WTC11 (cell line): ENCODE results near the gene BAIAP3. TPM values are rescaled to one million over a fixed set of nuclear protein-coding genes. Genes with fewer than 3 reads are reported as not detected.

Experiments used
- ATAC-seq: fragments of 200-7000 bp; cut with Tn5 transposase; 2 replicates; pipeline ENCODE4 v1.10.0; 2021; ENCODE audit warnings: mild to moderate bottlenecking, moderate library complexity
- CTCF ChIA-PET: fragments of 300-600 bp; sonication (Branson Sonifier 250); formaldehyde crosslinking; loops from one replicate; lab custom pipeline; 2021; ENCODE audit warnings: antibody characterized with exemption; lab: Charles Lee
- POLR2A ChIA-PET: fragments of 350-600 bp; sonication (Branson Sonifier 250); formaldehyde crosslinking; loops from one replicate; lab custom pipeline; 2021; ENCODE audit warnings: antibody characterized with exemption; lab: Charles Lee
- DNase-seq: peaks from one replicate; pipeline ENCODE4 v3.0.0; 2021; ENCODE audit warnings: low spot score
- H3K27ac Mint-ChIP-seq: 2 replicates; pipeline ENCODE4 v1.8.0; 2021; ENCODE audit warnings: mixed read lengths
- H3K27me3 Mint-ChIP-seq: 2 replicates; pipeline ENCODE4 v1.8.0; 2021; ENCODE audit warnings: low read depth, mild to moderate bottlenecking, moderate library complexity, mixed read lengths
- H3K36me3 Mint-ChIP-seq: 2 replicates; pipeline ENCODE4 v1.8.0; 2021; ENCODE audit warnings: mixed read lengths
- H3K4me1 Mint-ChIP-seq: 2 replicates; pipeline ENCODE4 v1.8.0; 2022; ENCODE audit warnings: mixed read lengths
- H3K4me3 Mint-ChIP-seq: 2 replicates; pipeline ENCODE4 v1.8.0; 2021; ENCODE audit warnings: mild to moderate bottlenecking, moderate library complexity, mixed read lengths
- H3K9me3 Mint-ChIP-seq: 2 replicates; pipeline ENCODE4 v1.8.0; 2021; ENCODE audit warnings: mixed read lengths
- ATF1 ChIP-seq: sonication (generic); formaldehyde crosslinking; IDR thresholded peaks from 2 replicates; pipeline ENCODE4 v1.8.1; 2023; ENCODE audit warnings: mild to moderate bottlenecking, moderate library complexity, missing genetic modification reagents
- ELF4 ChIP-seq: sonication (generic); formaldehyde crosslinking; IDR thresholded peaks from 2 replicates; pipeline ENCODE4 v1.8.1; 2022; ENCODE audit warnings: low read depth, mild to moderate bottlenecking, moderate library complexity, missing genetic modification reagents
- FOXP1 ChIP-seq: sonication (generic); formaldehyde crosslinking; IDR thresholded peaks from 2 replicates; pipeline ENCODE4 v1.8.0; 2022; ENCODE audit warnings: missing genetic modification reagents, mild to moderate bottlenecking, moderate library complexity, borderline replicate concordance
- JAZF1 ChIP-seq: fragments of 250-450 bp; sonication (Bioruptor Pico); IDR thresholded peaks from 2 replicates; pipeline ENCODE4 v1.9.0; 2021; ENCODE audit warnings: moderate library complexity, mild to moderate bottlenecking, inconsistent platforms
- KAT7 ChIP-seq: sonication (generic); formaldehyde crosslinking; IDR thresholded peaks from 2 replicates; pipeline ENCODE4 v1.8.1; 2023; ENCODE audit warnings: missing genetic modification reagents, mild to moderate bottlenecking, borderline replicate concordance
- OVOL2 ChIP-seq: fragments of 250-450 bp; sonication (Bioruptor Pico); IDR thresholded peaks from 2 replicates; pipeline ENCODE4 v1.9.0; 2021; ENCODE audit warnings: mild to moderate bottlenecking, borderline replicate concordance
- PRRX2 ChIP-seq: fragments of 250-450 bp; sonication (Bioruptor Pico); IDR thresholded peaks from 2 replicates; pipeline ENCODE4 v1.8.0; 2021; ENCODE audit warnings: mild to moderate bottlenecking
- SMAD4 ChIP-seq: sonication (generic); formaldehyde crosslinking; IDR thresholded peaks from 2 replicates; pipeline ENCODE4 v1.8.0; 2022; ENCODE audit warnings: mild to moderate bottlenecking, missing genetic modification reagents
- SP1 ChIP-seq: sonication (generic); formaldehyde crosslinking; conservative IDR thresholded peaks from 2 replicates; pipeline ENCODE4 v1.8.1; 2022; ENCODE audit warnings: missing genetic modification reagents
- TCF7 ChIP-seq: sonication (generic); formaldehyde crosslinking; IDR thresholded peaks from 2 replicates; pipeline ENCODE4 v1.8.0; 2022; ENCODE audit warnings: mild to moderate bottlenecking, low read depth, missing genetic modification reagents, moderate library complexity
- TEAD1 ChIP-seq: sonication (generic); formaldehyde crosslinking; IDR thresholded peaks from 2 replicates; pipeline ENCODE4 v1.8.0; 2022; ENCODE audit warnings: mild to moderate bottlenecking, missing genetic modification reagents
- TP53 ChIP-seq: sonication (generic); formaldehyde crosslinking; IDR thresholded peaks from 2 replicates; pipeline ENCODE4 v1.8.1; 2023; ENCODE audit warnings: mild to moderate bottlenecking, missing genetic modification reagents
- ZNF219 ChIP-seq: sonication (generic); formaldehyde crosslinking; IDR thresholded peaks from 2 replicates; pipeline ENCODE4 v1.8.0; 2023; ENCODE audit warnings: missing genetic modification reagents, mild to moderate bottlenecking, borderline replicate concordance
- ZNF232 ChIP-seq: sonication (generic); formaldehyde crosslinking; IDR thresholded peaks from 2 replicates; pipeline ENCODE4 v1.8.0; 2022; ENCODE audit warnings: mild to moderate bottlenecking, missing genetic modification reagents
- ZNF263 ChIP-seq: sonication (generic); formaldehyde crosslinking; IDR thresholded peaks from 2 replicates; pipeline ENCODE4 v1.8.1; 2022; ENCODE audit warnings: low read depth, mild to moderate bottlenecking, moderate library complexity, missing genetic modification reagents
- ZNF423 ChIP-seq: fragments of 250-450 bp; sonication (Bioruptor Pico); IDR thresholded peaks from 2 replicates; pipeline ENCODE4 v2.1.2; 2022; ENCODE audit warnings: mild to moderate bottlenecking, moderate library complexity
- total RNA-seq: library from RNA; stranded (reverse); gene quantifications from 3 replicates; pipeline ENCODE4 v1.2.3, GENCODE V29; 2021
- TF ChIP-seq, protein P1 (sequence below): fragments of 250-450 bp; sonication (Bioruptor Pico); conservative IDR thresholded peaks from 2 replicates; pipeline ENCODE4 v1.9.0; 2021; ENCODE audit warnings: mild to moderate bottlenecking
- TF ChIP-seq, protein P2 (sequence below): sonication (generic); formaldehyde crosslinking; IDR thresholded peaks from 2 replicates; pipeline ENCODE4 v1.8.0; 2023; ENCODE audit warnings: mild to moderate bottlenecking, missing genetic modification reagents
- TF ChIP-seq, protein P3 (sequence below): sonication (generic); formaldehyde crosslinking; IDR thresholded peaks from 2 replicates; pipeline ENCODE4 v1.8.0; 2022; ENCODE audit warnings: mild to moderate bottlenecking, missing genetic modification reagents
- TF ChIP-seq, protein P4 (sequence below): sonication (generic); formaldehyde crosslinking; IDR thresholded peaks from 2 replicates; pipeline ENCODE4 v1.8.1; 2022; ENCODE audit warnings: mild to moderate bottlenecking, moderate library complexity, missing genetic modification reagents
- TF ChIP-seq, protein P5 (sequence below): sonication (generic); formaldehyde crosslinking; IDR thresholded peaks from 2 replicates; pipeline ENCODE4 v1.8.0; 2022; ENCODE audit warnings: mild to moderate bottlenecking, missing genetic modification reagents
- TF ChIP-seq, protein P6 (sequence below): sonication (generic); formaldehyde crosslinking; IDR thresholded peaks from 2 replicates; pipeline ENCODE4 v1.8.0; 2022; ENCODE audit warnings: mild to moderate bottlenecking, missing genetic modification reagents
- TF ChIP-seq, protein P7 (sequence below): sonication (generic); formaldehyde crosslinking; IDR thresholded peaks from 2 replicates; pipeline ENCODE4 v1.8.1; 2023; ENCODE audit warnings: mild to moderate bottlenecking, missing genetic modification reagents
- TF ChIP-seq, protein P8 (sequence below): sonication (generic); formaldehyde crosslinking; IDR thresholded peaks from 2 replicates; pipeline ENCODE4 v1.8.1; 2023; ENCODE audit warnings: mild to moderate bottlenecking, missing genetic modification reagents, moderate library complexity

Gene BAIAP3
- total RNA-seq, 1 experiment from 2014 or later, result 18.8 TPM

DNA sequence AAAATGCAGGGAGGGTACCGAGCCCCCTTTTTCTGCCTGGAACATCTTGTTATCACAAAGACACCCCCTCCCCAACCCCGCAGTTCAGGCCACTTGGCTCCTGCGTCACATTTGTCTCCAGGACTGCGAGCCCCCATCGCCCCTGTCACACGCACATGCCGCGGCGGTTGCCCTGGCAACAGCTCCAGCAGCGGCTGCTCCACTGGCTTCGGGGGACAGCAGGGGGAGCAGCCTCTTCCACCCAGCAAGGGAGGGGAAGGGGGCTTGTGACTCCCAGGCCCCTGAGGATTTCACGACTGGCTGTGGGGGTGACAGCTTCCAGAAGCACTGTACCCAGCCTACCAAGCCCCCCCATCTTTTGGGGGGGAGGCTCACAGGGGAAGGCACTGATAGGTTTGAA is 2.6 kb downstream of the BAIAP3 start (continued):
- TF ChIP-seq, protein P1, sequence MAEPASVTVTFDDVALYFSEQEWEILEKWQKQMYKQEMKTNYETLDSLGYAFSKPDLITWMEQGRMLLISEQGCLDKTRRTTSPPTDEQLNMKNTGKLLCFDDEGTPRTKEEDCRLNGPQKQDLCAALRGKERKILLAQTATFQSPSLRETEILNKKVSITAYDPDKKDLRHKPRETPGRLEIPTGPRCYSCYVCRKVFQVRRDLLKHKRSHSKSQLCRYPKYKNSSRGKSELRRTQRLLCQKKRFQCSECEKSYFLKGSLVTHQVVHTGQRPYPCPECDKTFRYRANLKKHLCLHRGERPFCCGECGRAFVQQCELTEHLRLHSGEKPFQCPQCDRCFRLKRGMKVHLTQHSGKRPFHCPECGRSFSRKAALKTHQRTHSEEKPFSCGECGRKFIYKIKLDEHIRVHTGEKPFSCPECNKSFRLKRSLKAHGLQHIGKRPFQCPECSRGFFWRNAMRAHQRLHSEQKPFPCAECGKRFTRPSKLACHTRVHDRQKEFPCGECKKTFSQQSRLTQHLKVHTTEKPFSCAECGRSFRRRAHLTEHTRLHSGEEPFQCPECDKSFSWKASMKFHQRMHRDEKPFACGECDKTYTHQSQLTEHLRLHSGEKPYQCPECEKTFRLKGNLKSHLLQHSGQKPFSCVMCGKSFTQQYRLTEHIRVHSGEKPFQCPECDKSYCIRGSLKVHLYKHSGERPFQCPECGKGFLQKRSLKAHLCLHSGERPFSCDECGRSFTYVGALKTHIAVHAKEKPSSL, result no peak
- TF ChIP-seq PRRX2, result no peak
- no peak for TF ChIP-seq TCF7 (CRISPR knock-in tag)
- TF ChIP-seq, protein P2, sequence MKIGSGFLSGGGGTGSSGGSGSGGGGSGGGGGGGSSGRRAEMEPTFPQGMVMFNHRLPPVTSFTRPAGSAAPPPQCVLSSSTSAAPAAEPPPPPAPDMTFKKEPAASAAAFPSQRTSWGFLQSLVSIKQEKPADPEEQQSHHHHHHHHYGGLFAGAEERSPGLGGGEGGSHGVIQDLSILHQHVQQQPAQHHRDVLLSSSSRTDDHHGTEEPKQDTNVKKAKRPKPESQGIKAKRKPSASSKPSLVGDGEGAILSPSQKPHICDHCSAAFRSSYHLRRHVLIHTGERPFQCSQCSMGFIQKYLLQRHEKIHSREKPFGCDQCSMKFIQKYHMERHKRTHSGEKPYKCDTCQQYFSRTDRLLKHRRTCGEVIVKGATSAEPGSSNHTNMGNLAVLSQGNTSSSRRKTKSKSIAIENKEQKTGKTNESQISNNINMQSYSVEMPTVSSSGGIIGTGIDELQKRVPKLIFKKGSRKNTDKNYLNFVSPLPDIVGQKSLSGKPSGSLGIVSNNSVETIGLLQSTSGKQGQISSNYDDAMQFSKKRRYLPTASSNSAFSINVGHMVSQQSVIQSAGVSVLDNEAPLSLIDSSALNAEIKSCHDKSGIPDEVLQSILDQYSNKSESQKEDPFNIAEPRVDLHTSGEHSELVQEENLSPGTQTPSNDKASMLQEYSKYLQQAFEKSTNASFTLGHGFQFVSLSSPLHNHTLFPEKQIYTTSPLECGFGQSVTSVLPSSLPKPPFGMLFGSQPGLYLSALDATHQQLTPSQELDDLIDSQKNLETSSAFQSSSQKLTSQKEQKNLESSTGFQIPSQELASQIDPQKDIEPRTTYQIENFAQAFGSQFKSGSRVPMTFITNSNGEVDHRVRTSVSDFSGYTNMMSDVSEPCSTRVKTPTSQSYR, result no peak
- TF ChIP-seq ZNF219, result no peak
- TF ChIP-seq TP53, result no peak
- TF ChIP-seq SP1 (CRISPR knock-in tag), result no peak

DNA sequence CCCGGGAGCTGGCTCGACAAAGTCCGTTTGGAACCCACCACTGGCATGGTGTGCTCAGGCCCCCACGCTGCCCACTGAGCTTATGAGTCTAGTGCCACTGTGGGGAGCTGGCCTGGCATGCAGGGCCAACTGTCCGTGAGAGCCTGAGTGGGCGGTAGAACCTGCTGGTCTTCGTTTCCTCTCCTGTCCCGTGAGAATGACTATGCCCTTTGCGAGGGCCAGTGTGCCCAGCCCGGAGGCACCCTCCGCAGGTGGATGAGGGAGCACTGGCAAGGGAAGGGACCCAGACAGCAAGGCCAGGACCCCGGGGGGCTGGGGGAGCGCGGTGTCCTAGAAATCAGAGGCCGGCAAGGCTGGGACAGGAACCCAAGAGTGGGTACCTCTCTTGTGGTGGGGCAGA is 3.2 kb downstream of the BAIAP3 start:
- Mint-ChIP-seq H3K4me3 (no peak overlapping the region), H3K27me3 (peaks cover 35% of the 10 kb centered on the region), H3K36me3 (no peaks in the 10 kb centered on the region), H3K9me3 (no peaks in the 10 kb centered on the region), H3K4me1 (peaks cover 9% of the 10 kb centered on the region), H3K27ac (no peak overlapping the region)
- ChIA-PET CTCF (interaction anchor here (1.3 to 4.3 kb wide), 2 partner anchors 9 to 28 kb away, joined by 5 to 19 read pairs; no protein-coding TSS in a partner anchor), POLR2A (no interaction called here)
- TF ChIP-seq, protein P3, sequence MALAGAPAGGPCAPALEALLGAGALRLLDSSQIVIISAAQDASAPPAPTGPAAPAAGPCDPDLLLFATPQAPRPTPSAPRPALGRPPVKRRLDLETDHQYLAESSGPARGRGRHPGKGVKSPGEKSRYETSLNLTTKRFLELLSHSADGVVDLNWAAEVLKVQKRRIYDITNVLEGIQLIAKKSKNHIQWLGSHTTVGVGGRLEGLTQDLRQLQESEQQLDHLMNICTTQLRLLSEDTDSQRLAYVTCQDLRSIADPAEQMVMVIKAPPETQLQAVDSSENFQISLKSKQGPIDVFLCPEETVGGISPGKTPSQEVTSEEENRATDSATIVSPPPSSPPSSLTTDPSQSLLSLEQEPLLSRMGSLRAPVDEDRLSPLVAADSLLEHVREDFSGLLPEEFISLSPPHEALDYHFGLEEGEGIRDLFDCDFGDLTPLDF, result no peak
- TF ChIP-seq FOXP1 (CRISPR knock-in tag) (no peak), TEAD1 (no peak), KAT7 (CRISPR knock-in tag) (no peak), ZNF232 (no peak), JAZF1 (CRISPR knock-in tag) (no peak), SMAD4 (CRISPR knock-in tag) (no peak), ZNF263 (CRISPR knock-in tag) (no peak), ELF4 (CRISPR knock-in tag) (no peak), ZNF423 (CRISPR knock-in tag) (no peak), ATF1 (no peak), PRRX2 (no peak), OVOL2 (CRISPR knock-in tag) (no peak)
- TF ChIP-seq, protein P4, sequence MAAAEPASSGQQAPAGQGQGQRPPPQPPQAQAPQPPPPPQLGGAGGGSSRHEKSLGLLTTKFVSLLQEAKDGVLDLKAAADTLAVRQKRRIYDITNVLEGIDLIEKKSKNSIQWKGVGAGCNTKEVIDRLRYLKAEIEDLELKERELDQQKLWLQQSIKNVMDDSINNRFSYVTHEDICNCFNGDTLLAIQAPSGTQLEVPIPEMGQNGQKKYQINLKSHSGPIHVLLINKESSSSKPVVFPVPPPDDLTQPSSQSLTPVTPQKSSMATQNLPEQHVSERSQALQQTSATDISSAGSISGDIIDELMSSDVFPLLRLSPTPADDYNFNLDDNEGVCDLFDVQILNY (CRISPR knock-in tag), result no peak
- TF ChIP-seq, protein P5, sequence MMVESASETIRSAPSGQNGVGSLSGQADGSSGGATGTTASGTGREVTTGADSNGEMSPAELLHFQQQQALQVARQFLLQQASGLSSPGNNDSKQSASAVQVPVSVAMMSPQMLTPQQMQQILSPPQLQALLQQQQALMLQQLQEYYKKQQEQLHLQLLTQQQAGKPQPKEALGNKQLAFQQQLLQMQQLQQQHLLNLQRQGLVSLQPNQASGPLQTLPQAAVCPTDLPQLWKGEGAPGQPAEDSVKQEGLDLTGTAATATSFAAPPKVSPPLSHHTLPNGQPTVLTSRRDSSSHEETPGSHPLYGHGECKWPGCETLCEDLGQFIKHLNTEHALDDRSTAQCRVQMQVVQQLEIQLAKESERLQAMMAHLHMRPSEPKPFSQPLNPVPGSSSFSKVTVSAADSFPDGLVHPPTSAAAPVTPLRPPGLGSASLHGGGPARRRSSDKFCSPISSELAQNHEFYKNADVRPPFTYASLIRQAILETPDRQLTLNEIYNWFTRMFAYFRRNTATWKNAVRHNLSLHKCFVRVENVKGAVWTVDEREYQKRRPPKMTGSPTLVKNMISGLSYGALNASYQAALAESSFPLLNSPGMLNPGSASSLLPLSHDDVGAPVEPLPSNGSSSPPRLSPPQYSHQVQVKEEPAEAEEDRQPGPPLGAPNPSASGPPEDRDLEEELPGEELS, result no peak
- TF ChIP-seq, protein P6, sequence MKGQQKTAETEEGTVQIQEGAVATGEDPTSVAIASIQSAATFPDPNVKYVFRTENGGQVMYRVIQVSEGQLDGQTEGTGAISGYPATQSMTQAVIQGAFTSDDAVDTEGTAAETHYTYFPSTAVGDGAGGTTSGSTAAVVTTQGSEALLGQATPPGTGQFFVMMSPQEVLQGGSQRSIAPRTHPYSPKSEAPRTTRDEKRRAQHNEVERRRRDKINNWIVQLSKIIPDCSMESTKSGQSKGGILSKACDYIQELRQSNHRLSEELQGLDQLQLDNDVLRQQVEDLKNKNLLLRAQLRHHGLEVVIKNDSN (CRISPR knock-in tag), result no peak
- TF ChIP-seq, protein P7, sequence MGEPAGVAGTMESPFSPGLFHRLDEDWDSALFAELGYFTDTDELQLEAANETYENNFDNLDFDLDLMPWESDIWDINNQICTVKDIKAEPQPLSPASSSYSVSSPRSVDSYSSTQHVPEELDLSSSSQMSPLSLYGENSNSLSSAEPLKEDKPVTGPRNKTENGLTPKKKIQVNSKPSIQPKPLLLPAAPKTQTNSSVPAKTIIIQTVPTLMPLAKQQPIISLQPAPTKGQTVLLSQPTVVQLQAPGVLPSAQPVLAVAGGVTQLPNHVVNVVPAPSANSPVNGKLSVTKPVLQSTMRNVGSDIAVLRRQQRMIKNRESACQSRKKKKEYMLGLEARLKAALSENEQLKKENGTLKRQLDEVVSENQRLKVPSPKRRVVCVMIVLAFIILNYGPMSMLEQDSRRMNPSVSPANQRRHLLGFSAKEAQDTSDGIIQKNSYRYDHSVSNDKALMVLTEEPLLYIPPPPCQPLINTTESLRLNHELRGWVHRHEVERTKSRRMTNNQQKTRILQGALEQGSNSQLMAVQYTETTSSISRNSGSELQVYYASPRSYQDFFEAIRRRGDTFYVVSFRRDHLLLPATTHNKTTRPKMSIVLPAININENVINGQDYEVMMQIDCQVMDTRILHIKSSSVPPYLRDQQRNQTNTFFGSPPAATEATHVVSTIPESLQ (CRISPR knock-in tag), result no peak
- TF ChIP-seq, protein P8, sequence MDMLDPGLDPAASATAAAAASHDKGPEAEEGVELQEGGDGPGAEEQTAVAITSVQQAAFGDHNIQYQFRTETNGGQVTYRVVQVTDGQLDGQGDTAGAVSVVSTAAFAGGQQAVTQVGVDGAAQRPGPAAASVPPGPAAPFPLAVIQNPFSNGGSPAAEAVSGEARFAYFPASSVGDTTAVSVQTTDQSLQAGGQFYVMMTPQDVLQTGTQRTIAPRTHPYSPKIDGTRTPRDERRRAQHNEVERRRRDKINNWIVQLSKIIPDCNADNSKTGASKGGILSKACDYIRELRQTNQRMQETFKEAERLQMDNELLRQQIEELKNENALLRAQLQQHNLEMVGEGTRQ (CRISPR knock-in tag), result no peak
- ATAC-seq (no peak), DNase-seq (no peak)
